Stomach smooth muscle (tissue), 2 donors: ENCODE measurements around the gene OR52E5.

Source experiments
- H3K27ac ChIP-seq: one replicate; pipeline ENCODE4 v1.7.0; 2013; ENCODE audit warnings: mild to moderate bottlenecking, low read length, inconsistent platforms
- H3K27me3 ChIP-seq, 2 donors: one replicate each; pipeline ENCODE4 v1.7.0; 2013; ENCODE audit warnings: low read length in 2 of 2; ENCODE audit not compliant: insufficient read depth in 2 of 2, control insufficient read depth in 1 of 2
- H3K36me3 ChIP-seq, 2 donors: one replicate each; pipeline ENCODE4 v1.7.0; 2013; ENCODE audit warnings: low read length in 2 of 2; ENCODE audit not compliant: control insufficient read depth in 2 of 2, insufficient read depth in 2 of 2
- H3K4me1 ChIP-seq: one replicate; pipeline ENCODE4 v1.7.0; 2013; ENCODE audit warnings: low read length; ENCODE audit not compliant: control insufficient read depth, insufficient read depth
- H3K4me3 ChIP-seq, 2 donors: one replicate each; pipeline ENCODE4 v1.7.0; 2013; ENCODE audit warnings: low read length in 2 of 2
- H3K9ac ChIP-seq, 2 donors: one replicate each; pipeline ENCODE4 v1.7.0; 2013; ENCODE audit warnings: low read length in 2 of 2, mild to moderate bottlenecking in 1 of 2
- H3K9me3 ChIP-seq, 2 donors: one replicate each; pipeline ENCODE4 v1.7.0; 2013; ENCODE audit warnings: low read length in 2 of 2; ENCODE audit not compliant: control insufficient read depth in 2 of 2
- donor health status: healthy.
- donor health status: Pancreatic carcinoma.

OR52E5 gene

GRCh38 chr11:5892908-5893307, at the start of gene OR52E5:
OR52E5 (plus strand) TSS chr11:5893208; CDS start chr11:5900777, 7,569 bp downstream.
- Histone ChIP-seq H3K4me1 (no peaks in the 10 kb centered on the region), H3K36me3 (no peaks in the 10 kb centered on the region), H3K4me3 (no peak within 1 kb of the TSS), H3K27me3 (no peaks in the 10 kb centered on the region), H3K27ac (no peak within 1 kb of the TSS), H3K9me3 (no peaks in the 10 kb centered on the region), H3K9ac (no peak within 1 kb of the TSS)

- H3K9ac ChIP-seq, result no peak overlapping the region
- no peaks in the 10 kb centered on the region for H3K36me3 ChIP-seq
- no peaks in the 10 kb centered on the region for H3K4me1 ChIP-seq
- H3K9me3 ChIP-seq, result no peaks in the 10 kb centered on the region
- H3K4me3 ChIP-seq, result no peak overlapping the region
- no peaks in the 10 kb centered on the region for H3K27me3 ChIP-seq
- no peak overlapping the region for H3K27ac ChIP-seq
These were observed 46.3 kb upstream of the OR52E5 start for GRCh38 chr11:5846701-5847100.

GRCh38 chr11:5847711-5848110, 45.3 kb upstream of the OR52E5 start:
- Histone ChIP-seq H3K4me1 (no peaks in the 10 kb centered on the region), H3K36me3 (no peaks in the 10 kb centered on the region), H3K4me3 (no peak overlapping the region), H3K9me3 (no peaks in the 10 kb centered on the region), H3K27ac (no peak overlapping the region), H3K27me3 (no peaks in the 10 kb centered on the region), H3K9ac (no peak overlapping the region)

GRCh38 chr11:5851002-5851401, 42.0 kb upstream of the OR52E5 start:
- Histone ChIP-seq H3K36me3 (no peaks in the 10 kb centered on the region), H3K4me3 (no peak overlapping the region), H3K27ac (no peak overlapping the region), H3K9me3 (no peaks in the 10 kb centered on the region), H3K9ac (no peak overlapping the region), H3K4me1 (no peaks in the 10 kb centered on the region), H3K27me3 (no peaks in the 10 kb centered on the region)

DNA sequence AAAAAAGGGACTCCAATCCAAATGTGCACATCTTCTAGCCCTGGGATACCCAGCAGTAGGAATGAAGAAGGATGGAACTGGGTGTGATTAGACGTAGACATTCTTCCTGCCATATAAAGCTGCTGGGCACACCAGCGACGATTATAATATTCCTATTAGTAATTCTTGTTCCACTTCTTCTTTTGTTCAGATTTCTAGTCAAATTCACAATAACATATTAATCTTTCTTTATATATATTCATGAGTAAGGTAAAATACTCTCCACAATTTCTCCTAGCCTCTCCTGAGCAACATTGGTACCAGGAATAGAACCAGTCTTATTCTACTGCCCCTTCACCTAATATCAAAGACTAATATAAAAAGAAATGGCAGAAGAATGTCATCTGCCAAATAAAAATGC, 35.4 kb upstream of the OR52E5 start, which contains the start of gene OR52E8:
Gene OR52E8 (minus strand): TSS at position 101 of the 400 bp plus-strand sequence. CDS start 0 bp downstream, at position 101.
- Histone ChIP-seq H3K4me3 (no peak within 1 kb of the TSS), H3K9me3 (no peaks in the 10 kb centered on the region), H3K27me3 (no peaks in the 10 kb centered on the region), H3K27ac (no peak within 1 kb of the TSS), H3K4me1 (no peaks in the 10 kb centered on the region), H3K36me3 (no peaks in the 10 kb centered on the region), H3K9ac (no peak within 1 kb of the TSS)

DNA sequence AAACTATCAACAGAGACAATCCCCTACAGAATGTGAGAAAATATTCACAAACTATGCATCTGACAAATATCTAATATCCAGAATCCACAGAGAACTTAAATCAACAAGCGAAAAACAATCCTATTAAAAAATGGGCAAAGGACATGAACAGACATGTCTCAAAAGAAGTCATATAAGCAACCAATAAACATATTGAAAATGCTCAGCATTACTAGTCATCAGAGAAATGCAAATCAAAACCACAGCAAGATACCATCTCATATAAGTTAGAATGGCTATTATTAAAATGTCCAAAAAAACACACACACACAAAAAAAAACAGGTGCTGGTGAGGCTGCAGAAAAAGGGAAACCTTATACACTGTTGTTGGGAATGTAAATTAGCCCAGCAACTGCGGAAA, 27.2 kb upstream of the OR52E5 start:
- no peak overlapping the region for H3K9ac ChIP-seq
- H3K27ac ChIP-seq, result no peak overlapping the region
- H3K27me3 ChIP-seq, result no peaks in the 10 kb centered on the region
- H3K9me3 ChIP-seq, result peaks cover 0 to 3% of the 10 kb centered on the region in 2 donors
- H3K36me3 ChIP-seq, result no peaks in the 10 kb centered on the region
- no peaks in the 10 kb centered on the region for H3K4me1 ChIP-seq
- H3K4me3 ChIP-seq, result no peak overlapping the region

- Histone ChIP-seq H3K9me3 (no peaks in the 10 kb centered on the region), H3K4me3 (no peak overlapping the region), H3K4me1 (no peaks in the 10 kb centered on the region), H3K27me3 (no peaks in the 10 kb centered on the region), H3K27ac (no peak overlapping the region), H3K36me3 (no peaks in the 10 kb centered on the region), H3K9ac (no peak overlapping the region)
These were observed 14.4 kb upstream of the OR52E5 start for GRCh38 chr11:5878564-5878963.

GRCh38 chr11:5880329-5880728, 12.7 kb upstream of the OR52E5 start, which contains the start of gene OR52E4:
OR52E4 (plus strand) TSS chr11:5880629; CDS start chr11:5884293, 3,664 bp downstream.
- H3K27me3 ChIP-seq, result no peaks in the 10 kb centered on the region
- H3K9ac ChIP-seq, result no peak within 1 kb of the TSS
- no peak within 1 kb of the TSS for H3K4me3 ChIP-seq
- H3K27ac ChIP-seq, result no peak within 1 kb of the TSS
- no peaks in the 10 kb centered on the region for H3K36me3 ChIP-seq
- H3K4me1 ChIP-seq, result no peaks in the 10 kb centered on the region
- H3K9me3 ChIP-seq, result no peaks in the 10 kb centered on the region

DNA sequence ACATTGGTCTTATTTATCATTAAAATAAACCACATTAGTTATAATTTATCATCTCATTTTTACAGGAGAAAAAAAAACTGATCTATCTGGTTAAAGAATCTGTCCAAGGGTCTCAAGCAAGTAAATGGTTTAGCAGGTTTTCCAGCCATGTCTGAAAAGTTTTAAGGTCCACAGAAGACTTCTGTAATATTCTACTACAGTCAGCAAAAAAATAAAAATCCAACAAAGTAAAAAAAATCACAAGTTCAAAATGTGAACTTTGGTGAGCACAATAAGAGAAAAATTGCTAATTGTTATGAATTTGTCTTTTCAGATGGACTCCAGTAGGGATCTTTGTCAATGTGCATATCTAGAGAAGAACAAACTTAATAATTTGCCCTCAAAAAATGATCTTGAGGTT, 11.3 kb upstream of the OR52E5 start:
- Histone ChIP-seq H3K9me3 (no peaks in the 10 kb centered on the region), H3K27ac (no peak overlapping the region), H3K27me3 (no peaks in the 10 kb centered on the region), H3K9ac (no peak overlapping the region), H3K4me3 (no peak overlapping the region), H3K4me1 (no peaks in the 10 kb centered on the region), H3K36me3 (no peaks in the 10 kb centered on the region)

- Histone ChIP-seq H3K4me1 (no peaks in the 10 kb centered on the region), H3K9ac (no peak overlapping the region), H3K9me3 (no peaks in the 10 kb centered on the region), H3K27ac (no peak overlapping the region), H3K4me3 (no peak overlapping the region), H3K27me3 (no peaks in the 10 kb centered on the region), H3K36me3 (no peaks in the 10 kb centered on the region)
These were observed 5.8 kb upstream of the OR52E5 start for GRCh38 chr11:5887172-5887571.

- Histone ChIP-seq H3K9ac (no peak overlapping the region), H3K4me3 (no peak overlapping the region), H3K27ac (no peak overlapping the region), H3K36me3 (no peaks in the 10 kb centered on the region), H3K9me3 (no peaks in the 10 kb centered on the region), H3K27me3 (no peaks in the 10 kb centered on the region), H3K4me1 (no peaks in the 10 kb centered on the region)
These were observed 5.3 kb upstream of the OR52E5 start for GRCh38 chr11:5887661-5888060.
